ENCODE results near the gene TNS1. TPM values are rescaled to one million over a fixed set of nuclear protein-coding genes. Genes with fewer than 3 reads are reported as not detected.

TNS1 gene
- total and polyA plus RNA-seq, 2 donors (not counting 1 experiment from before 2014, with no cell fraction given): 0.10 to 0.86 TPM

DNA sequence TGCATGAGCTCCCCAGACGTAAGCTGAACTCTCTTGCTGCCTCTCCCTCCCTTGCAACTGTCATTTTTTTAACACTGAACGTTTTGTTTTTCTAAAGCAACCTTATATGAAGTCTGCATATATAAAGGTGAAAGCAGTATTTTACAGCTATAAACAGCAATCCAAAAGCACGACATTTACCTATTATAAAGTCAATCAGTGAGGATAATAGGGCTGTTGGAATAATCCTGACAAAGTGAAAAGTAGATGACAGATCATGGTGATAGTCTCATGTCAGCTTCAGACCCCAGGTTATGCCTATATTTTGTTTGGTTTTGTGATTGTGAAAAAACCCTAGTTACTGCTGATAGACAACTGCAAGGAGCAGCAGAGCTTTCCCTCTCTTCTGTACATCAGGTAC is 195.8 kb downstream of the TNS1 start:
- DNase-seq (no peak), ATAC-seq (ENCODE audit: low read depth) (no peak)
- Mint-ChIP-seq H3K4me1 (no peaks in the 10 kb centered on the region), H3K27ac (no peak overlapping the region), H3K9me3 (ENCODE audit: insufficient read depth) (no peaks in the 10 kb centered on the region), H3K4me3 (no peak overlapping the region), H3K27me3 (peaks cover 6% of the 10 kb centered on the region)
- H3K79me2 ChIP-seq (ENCODE audit: control insufficient read depth, insufficient read depth, low read length): no peaks in the 10 kb centered on the region
- H3K27me3 ChIP-seq (replicated peaks in 1 of 4; ENCODE audit: control extremely low read depth in 1 of 4, control insufficient read depth in 3 of 4, insufficient read depth in 4 of 4, low read length in 3 of 4): peaks cover 0 to 2% (median 0%) of the 10 kb centered on the region in 4 experiments
- no peak overlapping the region for H3K4me3 ChIP-seq (ENCODE audit: control extremely low read depth in 1 of 5, extremely low read depth in 1 of 5, insufficient read depth in 1 of 5, low read depth in 2 of 5, low read length in 4 of 5)
- H3K9me3 ChIP-seq (ENCODE audit: control extremely low read depth in 1 of 3, control insufficient read depth in 2 of 3, insufficient read depth in 1 of 3, low read length in 2 of 3): peaks cover 0 to 5% (median 0%) of the 10 kb centered on the region in 3 donors
- H4K20me1 ChIP-seq (ENCODE audit: control insufficient read depth, insufficient read depth, low read length, poor library complexity, severe bottlenecking): no peaks in the 10 kb centered on the region
- TF ChIP-seq EZH2 (IDR thresholded peaks at IDR 0.05; ENCODE audit: borderline replicate concordance, insufficient read depth, low read depth, low read length, poor library complexity, severe bottlenecking): no peak
- TF ChIP-seq CTCF (IDR thresholded peaks at IDR 0.05): no peak
- no peaks in the 10 kb centered on the region for H3K36me3 ChIP-seq (replicated peaks in 1 of 2; ENCODE audit: control extremely low read depth in 1 of 2, control insufficient read depth in 1 of 2, extremely low read depth in 1 of 2, insufficient read depth in 2 of 2, low read length in 1 of 2)
- H3K4me1 ChIP-seq (ENCODE audit: control insufficient read depth in 2 of 2, insufficient read depth in 2 of 2, low read length in 2 of 2): no peaks in the 10 kb centered on the region
- ChIA-PET POLR2A (no interaction called here), CTCF (interaction anchor here (1.2 to 4.9 kb wide), 3 partner anchors 10 to 21 kb away, joined by 4 to 32 read pairs (median 14); no protein-coding TSS in a partner anchor)
- intact Hi-C loops (cut with micrococcal nuclease): no loop called here
- no CpG with 5 or more reads among the region's 3 CpGs for WGBS (ENCODE audit: insufficient coverage)
- H3K4me2 ChIP-seq (replicated peaks; ENCODE audit: low read depth, low read length, poor library complexity, severe bottlenecking): no peak overlapping the region
- no peak overlapping the region for H3K27ac ChIP-seq (ENCODE audit: low read length in 2 of 2)
- H2AFZ ChIP-seq (ENCODE audit: insufficient read depth, low read depth, low read length, poor library complexity, severe bottlenecking): no peak overlapping the region
- no peak overlapping the region for H3K9ac ChIP-seq (ENCODE audit: low read length)

DNA sequence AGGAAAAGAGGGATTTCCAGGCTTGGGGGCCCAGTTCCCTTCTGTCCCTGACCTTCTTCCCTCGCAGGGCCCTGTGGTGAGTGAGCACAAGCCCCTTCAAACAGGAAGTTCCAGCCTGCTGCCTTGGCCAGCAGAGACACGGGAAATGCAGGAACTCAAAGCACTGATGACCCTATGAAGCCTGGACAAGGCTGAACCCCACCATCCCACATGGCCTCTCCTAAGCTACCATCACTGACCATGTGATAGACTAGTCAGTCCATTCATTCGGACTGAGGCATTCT is 196.4 kb downstream of the TNS1 start:
- peaks cover 0 to 5% (median 0%) of the 10 kb centered on the region in 3 donors for H3K9me3 ChIP-seq (ENCODE audit: control extremely low read depth in 1 of 3, control insufficient read depth in 2 of 3, insufficient read depth in 1 of 3, low read length in 2 of 3)
- intact Hi-C loops (cut with micrococcal nuclease): no loop called here

More for the DNA sequence above, 196.4 kb downstream of the TNS1 start:
- Mint-ChIP-seq H3K4me3 (no peak overlapping the region), H3K27me3 (peaks cover 6% of the 10 kb centered on the region), H3K9me3 (ENCODE audit: insufficient read depth) (no peaks in the 10 kb centered on the region), H3K4me1 (no peaks in the 10 kb centered on the region), H3K27ac (no peak overlapping the region)
- no peaks in the 10 kb centered on the region for H3K79me2 ChIP-seq (ENCODE audit: control insufficient read depth, insufficient read depth, low read length)
- TF ChIP-seq CTCF (IDR thresholded peaks at IDR 0.05) (no peak), EZH2 (IDR thresholded peaks at IDR 0.05; ENCODE audit: borderline replicate concordance, insufficient read depth, low read depth, low read length, poor library complexity, severe bottlenecking) (no peak)
- no peaks in the 10 kb centered on the region for H4K20me1 ChIP-seq (ENCODE audit: control insufficient read depth, insufficient read depth, low read length, poor library complexity, severe bottlenecking)
- no peaks in the 10 kb centered on the region for H3K36me3 ChIP-seq (replicated peaks in 1 of 2; ENCODE audit: control extremely low read depth in 1 of 2, control insufficient read depth in 1 of 2, extremely low read depth in 1 of 2, insufficient read depth in 2 of 2, low read length in 1 of 2)
- H3K4me3 ChIP-seq (ENCODE audit: control extremely low read depth in 1 of 5, extremely low read depth in 1 of 5, insufficient read depth in 1 of 5, low read depth in 2 of 5, low read length in 4 of 5): no peak overlapping the region
- 87% methylated on average over 3 of the region's 3 CpGs for WGBS (ENCODE audit: insufficient coverage)
- CTCF ChIA-PET: interaction anchor here (1.2 to 4.9 kb wide), 3 partner anchors 9 to 20 kb away, joined by 4 to 32 read pairs (median 14); no protein-coding TSS in a partner anchor
- H3K27me3 ChIP-seq (replicated peaks in 1 of 4; ENCODE audit: control extremely low read depth in 1 of 4, control insufficient read depth in 3 of 4, insufficient read depth in 4 of 4, low read length in 3 of 4): peaks cover 0 to 2% (median 0%) of the 10 kb centered on the region in 4 experiments
- H3K9ac ChIP-seq (ENCODE audit: low read length): no peak overlapping the region
- H3K27ac ChIP-seq (ENCODE audit: low read length in 2 of 2): no peak overlapping the region
- H3K4me1 ChIP-seq (ENCODE audit: control insufficient read depth in 2 of 2, insufficient read depth in 2 of 2, low read length in 2 of 2): no peaks in the 10 kb centered on the region
- no peak overlapping the region for H2AFZ ChIP-seq (ENCODE audit: insufficient read depth, low read depth, low read length, poor library complexity, severe bottlenecking)
- no peak overlapping the region for H3K4me2 ChIP-seq (replicated peaks; ENCODE audit: low read depth, low read length, poor library complexity, severe bottlenecking)
- POLR2A ChIA-PET: no interaction called here
- DNase-seq (no peak), ATAC-seq (ENCODE audit: low read depth) (no peak)

Measured in B cell (primary cell).